Memory B cell (primary cell): ENCODE measurements around the gene ATG7.

Experiments used
- ATAC-seq: fragments of 150-1000 bp; cut with Tn5 transposase; 2 replicates; pipeline ENCODE4 v1.10.0; 2021; ENCODE audit warnings: low read depth, mild to moderate bottlenecking, moderate library complexity
- DNase-seq, 2 donors: peaks; one replicate each; pipeline ENCODE4 v3.0.0; 2022; ENCODE audit warnings: low spot score in 2 of 2
- H3K27ac Mint-ChIP-seq: one replicate; pipeline ENCODE4 v1.8.0; 2022; ENCODE audit warnings: mild to moderate bottlenecking, moderate library complexity, mixed read lengths
- H3K27me3 Mint-ChIP-seq: one replicate; pipeline ENCODE4 v1.8.0; 2022; ENCODE audit warnings: mixed read lengths
- H3K36me3 Mint-ChIP-seq: one replicate; pipeline ENCODE4 v1.8.0; 2022; ENCODE audit warnings: mild to moderate bottlenecking, mixed read lengths
- H3K4me1 Mint-ChIP-seq: one replicate; pipeline ENCODE4 v1.8.0; 2022; ENCODE audit warnings: mixed read lengths
- H3K4me3 Mint-ChIP-seq: one replicate; pipeline ENCODE4 v1.8.0; 2022; ENCODE audit warnings: mild to moderate bottlenecking, moderate library complexity, mixed read lengths
- H3K9me3 Mint-ChIP-seq: one replicate; pipeline ENCODE4 v1.8.0; 2022; ENCODE audit warnings: mixed read lengths

Gene ATG7

GRCh38 chr3:11555881-11556633 is 283.9 kb downstream of the ATG7 start:
- H3K9me3 Mint-ChIP-seq = no peaks in the 10 kb centered on the region
- H3K4me3 Mint-ChIP-seq = no peak overlapping the region
- H3K27me3 Mint-ChIP-seq = no peaks in the 10 kb centered on the region
- no peaks in the 10 kb centered on the region for H3K4me1 Mint-ChIP-seq
- DNase-seq = no peak
- no peak overlapping the region for H3K27ac Mint-ChIP-seq
- peaks cover 21% of the 10 kb centered on the region for H3K36me3 Mint-ChIP-seq
- ATAC-seq = no peak

GRCh38 chr3:11556851-11557644 is 284.9 kb downstream of the ATG7 start:
- H3K27me3 Mint-ChIP-seq = no peaks in the 10 kb centered on the region
- ATAC-seq (no peak), DNase-seq (no peak)
- peaks cover 18% of the 10 kb centered on the region for H3K36me3 Mint-ChIP-seq
- H3K9me3 Mint-ChIP-seq = no peaks in the 10 kb centered on the region
- no peak overlapping the region for H3K4me3 Mint-ChIP-seq
- peak overlapping the region; percentile 41 for H3K27ac Mint-ChIP-seq
- H3K4me1 Mint-ChIP-seq = no peaks in the 10 kb centered on the region

- H3K4me1 Mint-ChIP-seq = no peaks in the 10 kb centered on the region
- no peak overlapping the region for H3K4me3 Mint-ChIP-seq
- H3K36me3 Mint-ChIP-seq = peaks cover 11% of the 10 kb centered on the region
- DNase-seq (no peak), ATAC-seq (no peak)
- peak overlapping the region; percentile 41 for H3K27ac Mint-ChIP-seq
- H3K27me3 Mint-ChIP-seq = no peaks in the 10 kb centered on the region
- H3K9me3 Mint-ChIP-seq = no peaks in the 10 kb centered on the region
Measured at GRCh38 chr3:11558002-11558401, 285.8 kb downstream of the ATG7 start.

- no peaks in the 10 kb centered on the region for H3K4me1 Mint-ChIP-seq
- peaks cover 13% of the 10 kb centered on the region for H3K36me3 Mint-ChIP-seq
- DNase-seq (no peak), ATAC-seq (no peak)
- peak overlapping the region; percentile 41 for H3K27ac Mint-ChIP-seq
- H3K4me3 Mint-ChIP-seq = no peak overlapping the region
- H3K9me3 Mint-ChIP-seq = no peaks in the 10 kb centered on the region
- H3K27me3 Mint-ChIP-seq = no peaks in the 10 kb centered on the region
Measured at GRCh38 chr3:11558411-11558903, 286.3 kb downstream of the ATG7 start.

- DNase-seq = no peak
- Mint-ChIP-seq H3K36me3 (peaks cover 12% of the 10 kb centered on the region), H3K4me3 (no peak overlapping the region), H3K4me1 (no peaks in the 10 kb centered on the region), H3K27me3 (no peaks in the 10 kb centered on the region), H3K9me3 (no peaks in the 10 kb centered on the region), H3K27ac (peak overlapping the region; percentile 69)
- ATAC-seq = no peak
Measured at GRCh38 chr3:11558918-11559815, 287.0 kb downstream of the ATG7 start.

GRCh38 chr3:11559816-11560633 is 287.8 kb downstream of the ATG7 start:
- H3K36me3 Mint-ChIP-seq = peaks cover 12% of the 10 kb centered on the region
- H3K27me3 Mint-ChIP-seq = no peaks in the 10 kb centered on the region
- peak overlapping the region; percentile 69 for H3K27ac Mint-ChIP-seq
- H3K4me3 Mint-ChIP-seq = no peak overlapping the region
- H3K9me3 Mint-ChIP-seq = no peaks in the 10 kb centered on the region
- ATAC-seq (no peak), DNase-seq (no peak)
- H3K4me1 Mint-ChIP-seq = no peaks in the 10 kb centered on the region

- H3K4me1 Mint-ChIP-seq = no peaks in the 10 kb centered on the region
- ATAC-seq = no peak
- H3K36me3 Mint-ChIP-seq = peaks cover 12% of the 10 kb centered on the region
- no peak for DNase-seq
- H3K27ac Mint-ChIP-seq = peak overlapping the region; percentile 69
- no peak overlapping the region for H3K4me3 Mint-ChIP-seq
- H3K9me3 Mint-ChIP-seq = no peaks in the 10 kb centered on the region
- H3K27me3 Mint-ChIP-seq = no peaks in the 10 kb centered on the region
Measured at GRCh38 chr3:11560746-11561145, 288.5 kb downstream of the ATG7 start.

- no peak for ATAC-seq
- Mint-ChIP-seq H3K27me3 (no peaks in the 10 kb centered on the region), H3K4me1 (no peaks in the 10 kb centered on the region), H3K27ac (no peak overlapping the region), H3K36me3 (peaks cover 11% of the 10 kb centered on the region), H3K9me3 (no peaks in the 10 kb centered on the region), H3K4me3 (no peak overlapping the region)
- no peak for DNase-seq
Measured at GRCh38 chr3:11562277-11562881, 290.2 kb downstream of the ATG7 start.

- H3K36me3 Mint-ChIP-seq = peaks cover 11% of the 10 kb centered on the region
- H3K9me3 Mint-ChIP-seq = no peaks in the 10 kb centered on the region
- peaks cover 2% of the 10 kb centered on the region for H3K4me1 Mint-ChIP-seq
- ATAC-seq = no peak
- DNase-seq = no peak
- H3K4me3 Mint-ChIP-seq = no peak overlapping the region
- no peak overlapping the region for H3K27ac Mint-ChIP-seq
- H3K27me3 Mint-ChIP-seq = no peaks in the 10 kb centered on the region
Measured at GRCh38 chr3:11563159-11563864, 291.1 kb downstream of the ATG7 start.

- Mint-ChIP-seq H3K27ac (no peak overlapping the region), H3K27me3 (no peaks in the 10 kb centered on the region), H3K36me3 (peaks cover 11% of the 10 kb centered on the region)
Measured at GRCh38 chr3:11563865-11564185, 291.6 kb downstream of the ATG7 start.

GRCh38 chr3:11564577-11565001 is 292.4 kb downstream of the ATG7 start:
- Mint-ChIP-seq H3K27me3 (no peaks in the 10 kb centered on the region), H3K36me3 (peaks cover 11% of the 10 kb centered on the region), H3K27ac (no peak overlapping the region)

More at GRCh38 chr3:11563865-11564185, 291.6 kb downstream of the ATG7 start:
- Mint-ChIP-seq H3K4me1 (peaks cover 2% of the 10 kb centered on the region), H3K9me3 (no peaks in the 10 kb centered on the region), H3K4me3 (no peak overlapping the region)
- ATAC-seq (no peak), DNase-seq (no peak)

GRCh38 chr3:11565072-11565471 is 292.9 kb downstream of the ATG7 start:
- no peaks in the 10 kb centered on the region for H3K9me3 Mint-ChIP-seq
- no peak for ATAC-seq
- H3K4me1 Mint-ChIP-seq = peaks cover 2% of the 10 kb centered on the region
- H3K36me3 Mint-ChIP-seq = peaks cover 9% of the 10 kb centered on the region
- no peak for DNase-seq
- H3K27me3 Mint-ChIP-seq = no peaks in the 10 kb centered on the region
- H3K4me3 Mint-ChIP-seq = no peak overlapping the region
- no peak overlapping the region for H3K27ac Mint-ChIP-seq

More at GRCh38 chr3:11564577-11565001, 292.4 kb downstream of the ATG7 start:
- Mint-ChIP-seq H3K9me3 (no peaks in the 10 kb centered on the region), H3K4me1 (peaks cover 2% of the 10 kb centered on the region), H3K4me3 (no peak overlapping the region)
- no peak for ATAC-seq
- DNase-seq = no peak
